OCI-LY7 (cell line): ENCODE measurements around the gene MDGA2. TPM values are rescaled to one million over a fixed set of nuclear protein-coding genes. Genes with fewer than 3 reads are reported as not detected.

Experiments used
- BruUV-seq: library from RNA; stranded (reverse); fragments of 400-500 nt; replicated peaks from 2 replicates; lab custom pipeline; 2021; lab: Mats Ljungman, UMichigan
- CTCF ChIA-PET: fragments of 300-600 bp; sonication (Branson Sonifier 250); formaldehyde crosslinking; loops from one replicate; lab custom pipeline; 2022; ENCODE audit warnings: antibody characterized with exemption; ENCODE audit not compliant: unreplicated experiment; lab: Charles Lee
- POLR2A ChIA-PET: fragments of 300-600 bp; sonication (Branson Sonifier 250); formaldehyde crosslinking; loops from one replicate; lab custom pipeline; 2022; ENCODE audit warnings: antibody characterized with exemption; lab: Charles Lee
- DNase-seq: peaks from one replicate; pipeline ENCODE4 v3.0.0-alpha.2; 2015; ENCODE audit warnings: low spot score
- H2AFZ ChIP-seq: fragments of 200-600 bp; sonication (generic), shearing (Covaris generic); 2 replicates; pipeline ENCODE4 v1.6.1; 2014; ENCODE audit warnings: mild to moderate bottlenecking, antibody characterized with exemption, low read length, moderate library complexity
- H3K27ac ChIP-seq: fragments of 200-600 bp; sonication (generic); 2 replicates; pipeline ENCODE4 v1.5.1; 2014; ENCODE audit warnings: mixed run types, low read depth, mild to moderate bottlenecking, moderate library complexity, low read length, inconsistent platforms; ENCODE audit not compliant: poor library complexity, severe bottlenecking
- H3K36me3 ChIP-seq: fragments of 200-600 bp; sonication (generic); 2 replicates; pipeline ENCODE4 v1.6.1; 2014; ENCODE audit warnings: mild to moderate bottlenecking, antibody characterized with exemption, low read length, moderate library complexity, mixed read lengths; ENCODE audit not compliant: insufficient read depth
- H3K4me1 ChIP-seq: fragments of 200-600 bp; sonication (generic); 2 replicates; pipeline ENCODE4 v1.5.1; 2014; ENCODE audit warnings: mild to moderate bottlenecking, low read length; ENCODE audit not compliant: insufficient read depth, poor library complexity, severe bottlenecking
- H3K4me2 ChIP-seq: fragments of 200-600 bp; sonication (generic); 2 replicates; pipeline ENCODE4 v1.6.1; 2014; ENCODE audit warnings: mild to moderate bottlenecking, low read length
- H3K4me3 ChIP-seq: fragments of 200-600 bp; sonication (generic); 2 replicates; pipeline ENCODE4 v1.5.1; 2014; ENCODE audit warnings: mild to moderate bottlenecking, low read depth, low read length; ENCODE audit not compliant: poor library complexity, severe bottlenecking
- H3K79me2 ChIP-seq: fragments of 200-600 bp; sonication (generic); 2 replicates; pipeline ENCODE4 v1.6.1; 2016; ENCODE audit warnings: low read depth, mild to moderate bottlenecking, low read length, moderate library complexity, mixed read lengths; ENCODE audit not compliant: insufficient read depth
- H3K9me2 ChIP-seq: fragments of 200-600 bp; sonication (generic); 2 replicates; pipeline ENCODE4 v1.6.1; 2016; ENCODE audit warnings: mild to moderate bottlenecking, low read length, mixed read lengths; ENCODE audit not compliant: insufficient read depth
- H3K9me3 ChIP-seq: fragments of 200-600 bp; sonication (generic); 2 replicates; pipeline ENCODE4 v1.6.1; 2014; ENCODE audit warnings: mild to moderate bottlenecking, mixed run types, low read length, mixed read lengths
- H4K20me1 ChIP-seq: fragments of 200-600 bp; sonication (generic); 2 replicates; pipeline ENCODE4 v1.6.1; 2014; ENCODE audit warnings: mild to moderate bottlenecking, antibody characterized with exemption, low read length, moderate library complexity, mixed read lengths; ENCODE audit not compliant: insufficient read depth
- CTCF ChIP-seq: fragments of 200-600 bp; sonication (generic); conservative IDR thresholded peaks from 2 replicates; pipeline ENCODE4 v1.5.1; 2014; ENCODE audit warnings: mild to moderate bottlenecking, antibody characterized with exemption, low read length, moderate library complexity, mixed read lengths
- EZH2phosphoT487 ChIP-seq: fragments of 200-600 bp; sonication (generic); IDR thresholded peaks from 2 replicates; pipeline ENCODE4 v1.6.1; 2018; ENCODE audit warnings: low read depth, borderline replicate concordance, mild to moderate bottlenecking, mixed run types, antibody characterized with exemption, low read length, moderate library complexity, mixed read lengths
- intact Hi-C: fragments of 100-400 bp; cut with micrococcal nuclease; formaldehyde crosslinking; loops from one replicate; pipeline ENCODE4 v1.10.0; 2022; ENCODE audit not compliant: unreplicated experiment
- total RNA-seq, 2 experiments: library from RNA; depleted of rRNA in 1 of 2; stranded (reverse); fragments of >200 nt in 1 of 2; shearing (Covaris generic) in 1 of 2; gene quantifications; 2 replicates each; pipeline ENCODE4 v1.2.3, GENCODE V29; 2014 to 2022

The MDGA2 gene
- total RNA-seq, 2 experiments from 2014 or later, result not detected

- Histone ChIP-seq H3K79me2 (no peaks in the 10 kb centered on the region), H3K9me3 (no peaks in the 10 kb centered on the region), H3K4me3 (no peak overlapping the region), H4K20me1 (no peaks in the 10 kb centered on the region), H3K4me1 (peaks cover 6% of the 10 kb centered on the region), H3K27ac (no peak overlapping the region), H2AFZ (no peak overlapping the region), H3K9me2 (no peaks in the 10 kb centered on the region), H3K36me3 (no peaks in the 10 kb centered on the region), H3K4me2 (no peak overlapping the region)
- no peak for DNase-seq
- CTCF ChIA-PET, result no interaction called here
- intact Hi-C loops, result no loop called here
- POLR2A ChIA-PET, result interaction anchor here (1.0 kb wide), 1 partner anchor 9 kb away, joined by 3 read pairs; no protein-coding TSS in a partner anchor
- TF ChIP-seq CTCF (no peak), EZH2phosphoT487 (no peak)
- BruUV-seq, result no TSS peak
Measured at GRCh38 chr14:47345016-47345415, 330.4 kb downstream of the MDGA2 start.

- TF ChIP-seq EZH2phosphoT487 (no peak), CTCF (peak; percentile 43; the same call in 1 of the 2 replicates)
- Histone ChIP-seq H3K9me3 (no peaks in the 10 kb centered on the region), H3K4me3 (no peak overlapping the region), H4K20me1 (no peaks in the 10 kb centered on the region), H3K79me2 (no peaks in the 10 kb centered on the region), H3K4me2 (no peak overlapping the region), H3K4me1 (no peaks in the 10 kb centered on the region), H3K36me3 (no peaks in the 10 kb centered on the region), H3K9me2 (no peaks in the 10 kb centered on the region), H3K27ac (no peak overlapping the region), H2AFZ (no peak overlapping the region)
- DNase-seq, result no peak
- ChIA-PET POLR2A (no interaction called here), CTCF (no interaction called here)
- BruUV-seq, result no TSS peak
- intact Hi-C loops, result no loop called here
Measured at GRCh38 chr14:47332939-47333338, 342.5 kb downstream of the MDGA2 start.

GRCh38 chr14:47332106-47332505, 343.3 kb downstream of the MDGA2 start:
- POLR2A ChIA-PET, result no interaction called here
- CTCF ChIA-PET, result no interaction called here
- no peaks in the 10 kb centered on the region for H3K9me2 ChIP-seq

More at GRCh38 chr14:47332106-47332505, 343.3 kb downstream of the MDGA2 start:
- H2AFZ ChIP-seq, result no peak overlapping the region
- no peak overlapping the region for H3K4me2 ChIP-seq
- intact Hi-C loops, result no loop called here
- H3K36me3 ChIP-seq, result no peaks in the 10 kb centered on the region
- H3K4me1 ChIP-seq, result no peaks in the 10 kb centered on the region
- BruUV-seq, result no TSS peak
- H3K9me3 ChIP-seq, result no peaks in the 10 kb centered on the region
- H3K27ac ChIP-seq, result no peak overlapping the region
- no peak overlapping the region for H3K4me3 ChIP-seq
- H4K20me1 ChIP-seq, result no peaks in the 10 kb centered on the region
- no peak for DNase-seq
- H3K79me2 ChIP-seq, result no peaks in the 10 kb centered on the region
- TF ChIP-seq CTCF (no peak), EZH2phosphoT487 (no peak)
